Thoracic aorta (tissue), 2 donors: Measurements from ENCODE around the gene COL17A1. TPM values are rescaled to one million over a fixed set of nuclear protein-coding genes. Genes with fewer than 3 reads are reported as not detected.

Experiments
- ATAC-seq: fragments of 150-250 bp; one replicate; pipeline ENCODE4 v1.8.0; 2017; ENCODE audit warnings: low read depth; ENCODE audit not compliant: insufficient number of reproducible peaks, low FRiP score
- DNase-seq: peaks from one replicate; pipeline ENCODE4 v3.0.0-alpha.2; 2020; ENCODE audit warnings: low spot score
- H3K27ac ChIP-seq, 2 donors: fragments of 200-600 bp; sonication (generic); 1 replicate in 1 of 2; 2 replicates in 1 of 2; pipeline ENCODE4 v1.5.1; 2016; ENCODE audit warnings: mild to moderate bottlenecking in 2 of 2, moderate library complexity in 2 of 2
- H3K27me3 ChIP-seq: fragments of 200-600 bp; sonication (generic); replicated peaks from 2 replicates; pipeline ENCODE4 v1.6.0; 2016; ENCODE audit warnings: mild to moderate bottlenecking; ENCODE audit not compliant: insufficient read depth
- H3K36me3 ChIP-seq: fragments of 200-600 bp; sonication (generic); one replicate; pipeline ENCODE4 v1.5.1; 2016
- H3K4me1 ChIP-seq, 2 donors: fragments of 200-600 bp; sonication (generic); 1 replicate in 1 of 2; 2 replicates in 1 of 2; pipeline versions ENCODE4 v1.5.1 to v1.6.0; 2016; ENCODE audit warnings: low read depth in 2 of 2, mild to moderate bottlenecking in 1 of 2; ENCODE audit not compliant: control insufficient read depth in 1 of 2
- H3K4me3 ChIP-seq: fragments of 200-600 bp; sonication (generic); 2 replicates; pipeline ENCODE4 v1.5.1; 2016; ENCODE audit warnings: mild to moderate bottlenecking
- H3K9me3 ChIP-seq: fragments of 200-600 bp; sonication (generic); 2 replicates; pipeline ENCODE4 v1.5.1; 2016
- total RNA-seq, 2 donors: library from RNA; depleted of rRNA; stranded (reverse); fragments of >200 nt; gene quantifications; one replicate each; pipeline versions ENCODE4 v1.1.0 to v1.2.3, GENCODE V29; 2016
- TF ChIP-seq, protein P1 (sequence below): fragments of 200-600 bp; sonication (generic); IDR thresholded peaks from one replicate; pipeline ENCODE4 v1.5.1; 2019; ENCODE audit warnings: antibody characterized with exemption

Gene COL17A1
- total RNA-seq: under 1 TPM; 0.49 to 0.95 TPM

GRCh38 chr10:104085801-104086400, at the start of gene COL17A1:
TSS of gene COL17A1 (minus strand) at chr10:104085880. CDS start at chr10:104080673, 5,207 bp downstream.
- TF ChIP-seq, protein P1, sequence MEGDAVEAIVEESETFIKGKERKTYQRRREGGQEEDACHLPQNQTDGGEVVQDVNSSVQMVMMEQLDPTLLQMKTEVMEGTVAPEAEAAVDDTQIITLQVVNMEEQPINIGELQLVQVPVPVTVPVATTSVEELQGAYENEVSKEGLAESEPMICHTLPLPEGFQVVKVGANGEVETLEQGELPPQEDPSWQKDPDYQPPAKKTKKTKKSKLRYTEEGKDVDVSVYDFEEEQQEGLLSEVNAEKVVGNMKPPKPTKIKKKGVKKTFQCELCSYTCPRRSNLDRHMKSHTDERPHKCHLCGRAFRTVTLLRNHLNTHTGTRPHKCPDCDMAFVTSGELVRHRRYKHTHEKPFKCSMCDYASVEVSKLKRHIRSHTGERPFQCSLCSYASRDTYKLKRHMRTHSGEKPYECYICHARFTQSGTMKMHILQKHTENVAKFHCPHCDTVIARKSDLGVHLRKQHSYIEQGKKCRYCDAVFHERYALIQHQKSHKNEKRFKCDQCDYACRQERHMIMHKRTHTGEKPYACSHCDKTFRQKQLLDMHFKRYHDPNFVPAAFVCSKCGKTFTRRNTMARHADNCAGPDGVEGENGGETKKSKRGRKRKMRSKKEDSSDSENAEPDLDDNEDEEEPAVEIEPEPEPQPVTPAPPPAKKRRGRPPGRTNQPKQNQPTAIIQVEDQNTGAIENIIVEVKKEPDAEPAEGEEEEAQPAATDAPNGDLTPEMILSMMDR: no peak
- no peak for DNase-seq
- no peaks in the 10 kb centered on the region for H3K4me1 ChIP-seq
- H3K4me3 ChIP-seq: no peak within 1 kb of the TSS
- no peaks in the 10 kb centered on the region for H3K9me3 ChIP-seq
- ATAC-seq: no peak
- H3K36me3 ChIP-seq: no peaks in the 10 kb centered on the region
- no peak within 1 kb of the TSS for H3K27ac ChIP-seq
- no peaks in the 10 kb centered on the region for H3K27me3 ChIP-seq

- no peak for DNase-seq
- Histone ChIP-seq H3K27me3 (no peaks in the 10 kb centered on the region), H3K36me3 (no peaks in the 10 kb centered on the region), H3K27ac (no peak overlapping the region), H3K4me3 (no peak overlapping the region), H3K4me1 (no peaks in the 10 kb centered on the region), H3K9me3 (no peaks in the 10 kb centered on the region)
- no peak for ATAC-seq
- TF ChIP-seq, protein P1: no peak
Measured at GRCh38 chr10:104130041-104130440, 44.4 kb upstream of the COL17A1 start.

DNA sequence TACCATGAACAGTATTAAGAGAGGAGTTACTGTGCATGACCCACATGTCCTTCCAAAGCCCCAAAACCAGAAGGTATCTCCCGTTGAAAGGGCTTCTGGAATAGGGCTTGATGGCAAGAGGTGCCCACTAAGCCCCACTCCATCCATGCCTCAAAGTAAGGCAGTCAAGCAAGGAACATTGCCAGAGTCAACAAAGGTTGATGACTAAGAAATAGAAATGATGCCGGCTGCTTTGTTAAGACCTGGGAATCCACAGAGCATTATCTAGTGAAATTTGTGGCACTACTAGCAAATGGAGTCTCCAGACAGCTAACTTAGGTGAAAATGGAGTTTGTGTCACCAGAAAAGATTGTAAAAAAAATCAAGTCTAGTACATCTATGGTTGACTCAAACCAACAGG, 42.5 kb upstream of the COL17A1 start:
- Histone ChIP-seq H3K9me3 (no peaks in the 10 kb centered on the region), H3K4me3 (no peak overlapping the region), H3K27me3 (no peaks in the 10 kb centered on the region), H3K4me1 (no peaks in the 10 kb centered on the region), H3K36me3 (no peaks in the 10 kb centered on the region), H3K27ac (no peak overlapping the region)
- TF ChIP-seq, protein P1: no peak
- no peak for ATAC-seq
- no peak for DNase-seq

DNA sequence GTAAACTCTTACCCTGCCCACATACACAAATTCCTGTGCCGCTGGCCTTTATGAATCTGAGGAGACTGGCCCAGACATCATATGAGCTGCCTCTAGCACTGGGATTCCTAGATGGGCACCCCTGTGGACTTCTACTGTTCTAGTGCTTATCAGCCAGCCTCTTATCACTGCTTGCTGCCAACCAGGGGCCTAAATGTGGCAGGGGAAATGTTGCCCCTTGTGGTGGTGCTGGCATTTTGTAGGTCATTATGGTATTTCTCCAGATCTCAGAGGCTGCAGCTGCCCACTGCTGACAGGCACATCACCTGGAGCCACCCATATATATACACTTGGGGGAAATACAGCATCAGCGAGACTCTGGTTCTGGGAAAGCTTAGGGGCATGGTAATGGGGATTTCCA, 41.7 kb upstream of the COL17A1 start:
- ATAC-seq (no peak), DNase-seq (no peak)
- Histone ChIP-seq H3K36me3 (no peaks in the 10 kb centered on the region), H3K27me3 (no peaks in the 10 kb centered on the region), H3K9me3 (no peaks in the 10 kb centered on the region), H3K4me3 (no peak overlapping the region), H3K4me1 (peaks cover 5 to 8% of the 10 kb centered on the region in 2 donors), H3K27ac (no peak overlapping the region)
- TF ChIP-seq, protein P1: no peak

DNA sequence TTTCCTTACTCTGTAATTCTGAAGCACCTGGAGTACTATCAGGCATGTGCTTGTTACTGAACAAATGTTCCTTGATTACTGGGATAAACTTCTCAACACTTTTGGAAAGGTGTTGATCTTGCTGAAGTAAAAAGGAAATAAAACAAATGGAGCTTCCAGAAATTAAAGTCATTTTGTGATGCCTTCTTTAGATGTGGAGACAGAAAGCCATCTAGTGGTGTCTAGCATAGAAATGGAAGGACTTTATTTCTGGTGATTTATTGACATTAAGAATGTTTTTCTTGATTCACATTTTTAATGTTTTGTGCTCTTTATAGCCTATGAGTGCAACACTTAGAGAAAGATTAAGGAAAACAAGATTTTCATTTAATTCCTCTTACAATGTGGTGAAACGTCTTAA, 37.7 kb upstream of the COL17A1 start:
- TF ChIP-seq, protein P1: no peak
- Histone ChIP-seq H3K9me3 (no peaks in the 10 kb centered on the region), H3K4me1 (peaks cover 17 to 21% of the 10 kb centered on the region in 2 donors), H3K4me3 (no peak overlapping the region), H3K27me3 (no peaks in the 10 kb centered on the region), H3K27ac (no peak overlapping the region), H3K36me3 (no peaks in the 10 kb centered on the region)
- no peak for ATAC-seq
- no peak for DNase-seq
